ENCODE measurements around the gene BSN. TPM values are rescaled to one million over a fixed set of nuclear protein-coding genes. Genes with fewer than 3 reads are reported as not detected.

The BSN gene
- total RNA-seq, 1 donor from 2014 or later: 4.0 TPM

DNA sequence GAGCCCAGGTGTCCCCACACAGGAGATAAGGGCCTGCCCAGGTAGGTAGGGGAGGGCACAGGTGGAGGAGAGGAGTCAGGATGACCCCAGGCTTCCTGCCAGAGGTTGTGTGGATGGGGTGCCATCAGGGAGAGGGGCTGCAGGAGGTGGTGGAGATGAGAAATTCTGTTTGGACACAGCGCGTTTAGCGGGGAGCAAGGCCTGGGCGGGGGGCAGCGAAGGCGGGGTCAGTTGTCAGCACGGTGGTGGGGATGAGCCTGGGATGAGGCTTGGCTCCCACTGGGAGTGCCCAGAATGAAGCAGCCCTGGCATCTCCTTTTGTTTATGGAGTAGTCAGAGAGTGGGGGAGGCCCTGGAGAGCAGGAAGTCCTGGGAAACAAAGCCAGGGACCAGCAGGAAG, 149.7 kb downstream of the BSN start:
- H3K27me3 Mint-ChIP-seq: no peaks in the 10 kb centered on the region
- TF ChIP-seq, protein P1, sequence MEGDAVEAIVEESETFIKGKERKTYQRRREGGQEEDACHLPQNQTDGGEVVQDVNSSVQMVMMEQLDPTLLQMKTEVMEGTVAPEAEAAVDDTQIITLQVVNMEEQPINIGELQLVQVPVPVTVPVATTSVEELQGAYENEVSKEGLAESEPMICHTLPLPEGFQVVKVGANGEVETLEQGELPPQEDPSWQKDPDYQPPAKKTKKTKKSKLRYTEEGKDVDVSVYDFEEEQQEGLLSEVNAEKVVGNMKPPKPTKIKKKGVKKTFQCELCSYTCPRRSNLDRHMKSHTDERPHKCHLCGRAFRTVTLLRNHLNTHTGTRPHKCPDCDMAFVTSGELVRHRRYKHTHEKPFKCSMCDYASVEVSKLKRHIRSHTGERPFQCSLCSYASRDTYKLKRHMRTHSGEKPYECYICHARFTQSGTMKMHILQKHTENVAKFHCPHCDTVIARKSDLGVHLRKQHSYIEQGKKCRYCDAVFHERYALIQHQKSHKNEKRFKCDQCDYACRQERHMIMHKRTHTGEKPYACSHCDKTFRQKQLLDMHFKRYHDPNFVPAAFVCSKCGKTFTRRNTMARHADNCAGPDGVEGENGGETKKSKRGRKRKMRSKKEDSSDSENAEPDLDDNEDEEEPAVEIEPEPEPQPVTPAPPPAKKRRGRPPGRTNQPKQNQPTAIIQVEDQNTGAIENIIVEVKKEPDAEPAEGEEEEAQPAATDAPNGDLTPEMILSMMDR (conservative IDR thresholded peaks at IDR 0.05): no peak
- H3K4me3 Mint-ChIP-seq: no peak overlapping the region
- H3K9me3 Mint-ChIP-seq: no peaks in the 10 kb centered on the region
- peaks cover 6% of the 10 kb centered on the region for H3K36me3 Mint-ChIP-seq
- no peak overlapping the region for H3K27ac Mint-ChIP-seq
- H3K4me1 Mint-ChIP-seq (ENCODE audit: unreplicated experiment): no peaks in the 10 kb centered on the region
- DNase-seq (ENCODE audit: extremely low spot score, unreplicated experiment): no peak

DNA sequence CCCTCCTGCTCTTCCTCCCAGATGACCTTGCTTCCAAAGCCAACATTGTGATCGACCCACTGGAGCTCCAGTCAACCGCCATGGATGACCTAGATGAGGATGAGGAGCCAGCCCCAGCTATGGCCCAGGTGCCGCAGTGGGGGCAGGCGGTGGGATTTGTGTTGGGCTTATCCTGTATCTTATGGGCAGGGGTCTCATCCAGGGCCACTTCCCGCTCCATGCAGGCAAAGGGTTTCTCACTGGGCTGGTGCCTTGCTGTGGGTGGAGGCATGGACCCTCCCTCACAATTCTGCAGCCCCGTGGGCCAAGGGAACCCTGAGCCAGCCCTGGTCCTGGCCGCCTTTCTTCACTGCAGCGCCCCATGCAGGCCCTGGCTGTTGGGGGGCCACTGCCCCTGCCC, 150.4 kb downstream of the BSN start:
- Mint-ChIP-seq H3K4me3 (no peak overlapping the region), H3K4me1 (ENCODE audit: unreplicated experiment) (no peaks in the 10 kb centered on the region), H3K27ac (no peak overlapping the region), H3K27me3 (no peaks in the 10 kb centered on the region), H3K9me3 (no peaks in the 10 kb centered on the region), H3K36me3 (peaks cover 6% of the 10 kb centered on the region)
- DNase-seq (ENCODE audit: extremely low spot score, unreplicated experiment): no peak
- TF ChIP-seq, protein P1 (conservative IDR thresholded peaks at IDR 0.05): no peak

DNA sequence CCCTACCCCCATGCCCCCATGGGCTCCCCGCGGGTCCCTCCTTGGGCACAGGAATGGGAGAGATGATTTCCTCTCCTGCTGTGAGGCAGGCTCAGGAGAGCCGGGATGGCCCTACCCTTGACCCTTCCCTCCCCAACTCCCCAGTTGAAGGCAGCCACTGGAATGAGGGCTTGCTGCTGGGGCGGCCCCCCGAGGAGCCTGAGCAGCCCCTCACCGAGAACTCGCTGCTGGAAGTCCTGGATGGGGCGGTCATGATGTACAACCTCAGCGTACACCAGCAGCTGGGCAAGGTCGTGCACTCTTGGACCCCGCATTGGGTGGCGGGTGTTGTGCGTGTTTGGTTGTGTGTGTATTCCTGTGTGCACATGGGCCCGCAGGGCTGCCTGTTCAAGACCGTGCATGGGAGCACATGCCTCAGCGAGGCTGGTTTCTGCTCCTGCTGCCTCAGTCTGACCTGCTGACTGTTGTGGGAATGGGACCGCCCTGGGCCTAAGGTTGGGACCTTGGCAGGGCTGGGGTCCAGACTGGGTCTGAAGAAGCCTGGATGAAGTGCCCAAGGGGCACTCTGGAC, 151.2 kb downstream of the BSN start:
- no peaks in the 10 kb centered on the region for H3K27me3 Mint-ChIP-seq
- DNase-seq (ENCODE audit: extremely low spot score, unreplicated experiment): no peak
- peaks cover 6% of the 10 kb centered on the region for H3K36me3 Mint-ChIP-seq
- TF ChIP-seq, protein P1 (conservative IDR thresholded peaks at IDR 0.05): no peak
- H3K4me3 Mint-ChIP-seq: no peak overlapping the region
- no peak overlapping the region for H3K27ac Mint-ChIP-seq
- no peaks in the 10 kb centered on the region for H3K4me1 Mint-ChIP-seq (ENCODE audit: unreplicated experiment)
- no peaks in the 10 kb centered on the region for H3K9me3 Mint-ChIP-seq

DNA sequence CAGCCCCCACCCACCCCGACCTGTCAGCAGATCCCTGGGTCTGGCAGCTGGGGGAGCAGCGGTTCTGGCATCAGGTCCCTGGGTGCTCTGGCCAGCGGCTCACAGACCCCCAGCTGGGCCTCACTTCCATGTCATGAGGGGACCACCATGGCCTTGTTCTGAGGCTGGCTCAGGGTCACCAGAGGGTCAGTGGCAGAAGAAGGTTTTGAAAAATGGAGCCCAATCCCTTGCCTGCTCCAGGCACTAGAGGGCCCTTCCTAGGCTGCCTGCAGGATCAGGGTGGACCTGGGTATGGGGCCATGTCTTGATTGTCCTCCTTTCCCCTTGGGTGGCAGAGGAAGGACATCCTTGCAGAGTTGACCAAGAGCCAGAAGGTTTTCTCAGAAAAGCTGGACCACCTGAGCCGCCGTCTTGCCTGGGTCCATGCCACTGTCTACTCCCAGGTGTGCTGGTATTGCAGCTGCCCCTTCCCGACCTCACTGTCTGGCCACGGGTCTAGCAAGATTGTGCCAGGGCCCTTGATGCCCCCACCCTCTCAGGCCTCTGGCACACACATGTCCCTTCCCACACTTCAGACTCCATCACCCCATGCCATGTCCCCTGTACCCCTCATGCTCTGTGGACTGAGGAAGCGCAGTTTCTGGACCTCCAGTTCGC, 152.3 kb downstream of the BSN start:
- no peaks in the 10 kb centered on the region for H3K4me1 Mint-ChIP-seq (ENCODE audit: unreplicated experiment)
- no peak overlapping the region for H3K27ac Mint-ChIP-seq
- TF ChIP-seq, protein P1 (conservative IDR thresholded peaks at IDR 0.05): no peak
- no peak overlapping the region for H3K4me3 Mint-ChIP-seq
- H3K9me3 Mint-ChIP-seq: no peaks in the 10 kb centered on the region
- DNase-seq (ENCODE audit: extremely low spot score, unreplicated experiment): no peak
- H3K36me3 Mint-ChIP-seq: peaks cover 6% of the 10 kb centered on the region
- no peaks in the 10 kb centered on the region for H3K27me3 Mint-ChIP-seq

DNA sequence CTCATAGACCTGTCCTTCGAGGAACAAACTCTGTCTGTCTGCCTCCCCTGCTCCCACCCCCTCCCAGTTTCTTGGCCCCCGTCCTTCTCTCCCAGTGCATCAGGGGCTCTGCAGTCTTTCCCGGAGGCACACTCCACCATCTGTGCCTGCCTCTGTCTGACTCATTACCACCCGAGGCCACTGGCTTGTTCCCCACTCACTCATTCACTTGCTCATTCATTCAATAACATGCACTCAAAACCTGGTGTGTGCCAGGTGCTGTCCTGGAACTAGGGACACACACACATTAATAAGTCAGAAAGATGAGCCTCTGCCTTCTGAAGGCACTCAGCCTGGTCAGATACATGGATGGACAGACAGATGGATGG, 152.8 kb downstream of the BSN start:
- H3K4me1 Mint-ChIP-seq (ENCODE audit: unreplicated experiment): no peaks in the 10 kb centered on the region
- H3K27ac Mint-ChIP-seq: no peak overlapping the region
- H3K36me3 Mint-ChIP-seq: peaks cover 6% of the 10 kb centered on the region
- TF ChIP-seq, protein P1 (conservative IDR thresholded peaks at IDR 0.05): no peak
- no peak for DNase-seq (ENCODE audit: extremely low spot score, unreplicated experiment)
- no peaks in the 10 kb centered on the region for H3K27me3 Mint-ChIP-seq
- H3K9me3 Mint-ChIP-seq: no peaks in the 10 kb centered on the region
- H3K4me3 Mint-ChIP-seq: no peak overlapping the region

Measured in type B pancreatic cell (in vitro differentiated cells).